ENCODE data around the gene WNT10A.

DNA sequence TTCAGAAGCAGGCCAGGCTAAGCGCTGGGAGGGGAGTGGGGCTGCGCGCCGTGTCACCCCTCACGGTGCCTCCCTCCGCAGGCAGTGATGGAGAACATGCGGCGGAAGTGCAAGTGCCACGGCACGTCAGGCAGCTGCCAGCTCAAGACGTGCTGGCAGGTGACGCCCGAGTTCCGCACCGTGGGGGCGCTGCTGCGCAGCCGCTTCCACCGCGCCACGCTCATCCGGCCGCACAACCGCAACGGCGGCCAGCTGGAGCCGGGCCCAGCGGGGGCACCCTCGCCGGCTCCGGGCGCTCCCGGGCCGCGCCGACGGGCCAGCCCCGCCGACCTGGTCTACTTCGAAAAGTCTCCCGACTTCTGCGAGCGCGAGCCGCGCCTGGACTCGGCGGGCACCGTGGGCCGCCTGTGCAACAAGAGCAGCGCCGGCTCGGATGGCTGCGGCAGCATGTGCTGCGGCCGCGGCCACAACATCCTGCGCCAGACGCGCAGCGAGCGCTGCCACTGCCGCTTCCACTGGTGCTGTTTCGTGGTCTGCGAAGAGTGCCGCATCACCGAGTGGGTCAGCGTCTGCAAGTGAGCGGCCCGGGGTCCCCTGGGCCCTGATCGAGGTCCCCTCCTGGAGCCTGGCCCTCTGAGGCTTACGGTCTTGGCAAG lies 12.2 kb downstream of the WNT10A start:
- TF ChIP-seq, protein P1, sequence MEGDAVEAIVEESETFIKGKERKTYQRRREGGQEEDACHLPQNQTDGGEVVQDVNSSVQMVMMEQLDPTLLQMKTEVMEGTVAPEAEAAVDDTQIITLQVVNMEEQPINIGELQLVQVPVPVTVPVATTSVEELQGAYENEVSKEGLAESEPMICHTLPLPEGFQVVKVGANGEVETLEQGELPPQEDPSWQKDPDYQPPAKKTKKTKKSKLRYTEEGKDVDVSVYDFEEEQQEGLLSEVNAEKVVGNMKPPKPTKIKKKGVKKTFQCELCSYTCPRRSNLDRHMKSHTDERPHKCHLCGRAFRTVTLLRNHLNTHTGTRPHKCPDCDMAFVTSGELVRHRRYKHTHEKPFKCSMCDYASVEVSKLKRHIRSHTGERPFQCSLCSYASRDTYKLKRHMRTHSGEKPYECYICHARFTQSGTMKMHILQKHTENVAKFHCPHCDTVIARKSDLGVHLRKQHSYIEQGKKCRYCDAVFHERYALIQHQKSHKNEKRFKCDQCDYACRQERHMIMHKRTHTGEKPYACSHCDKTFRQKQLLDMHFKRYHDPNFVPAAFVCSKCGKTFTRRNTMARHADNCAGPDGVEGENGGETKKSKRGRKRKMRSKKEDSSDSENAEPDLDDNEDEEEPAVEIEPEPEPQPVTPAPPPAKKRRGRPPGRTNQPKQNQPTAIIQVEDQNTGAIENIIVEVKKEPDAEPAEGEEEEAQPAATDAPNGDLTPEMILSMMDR (IDR thresholded peaks at IDR 0.05), result peak in 2 of 3 experiments; percentile 36 to 44
- TF ChIP-seq POLR2A (IDR thresholded peaks at IDR 0.05), result no peak

Measured in testis (tissue), 2 donors.